ENCODE measurements around the gene CCNK. TPM values are rescaled to one million over a fixed set of nuclear protein-coding genes. Genes with fewer than 3 reads are reported as not detected.

Gene CCNK
- total and polyA plus RNA-seq, 2 of the 13 experiments (the other 11 are each of a cell fraction or from before 2014, with no cell fraction given) = 4.9 to 9.7 TPM

DNA sequence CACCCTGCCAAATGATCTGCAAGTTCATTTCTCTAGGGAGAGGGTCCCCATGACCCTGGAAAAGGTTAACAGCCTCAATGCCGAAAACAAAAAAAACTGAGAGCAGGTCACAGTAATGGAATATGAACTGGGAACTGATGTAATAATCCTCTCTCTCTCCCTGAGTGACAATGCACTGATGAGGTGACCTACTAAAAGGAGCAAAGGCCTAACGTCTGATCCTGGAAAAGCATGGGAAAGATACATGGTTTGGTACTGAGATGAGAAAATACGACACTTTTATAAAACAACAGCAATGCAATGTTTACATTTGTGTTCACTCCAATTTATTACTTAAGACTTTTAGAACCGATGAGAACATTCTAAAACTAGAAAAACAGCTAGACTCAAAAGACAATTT lies 28.2 kb upstream of the CCNK start (continued):
- TF ChIP-seq ZNF839 (CRISPR knock-in tag; IDR thresholded peaks at IDR 0.05; ENCODE audit: borderline replicate concordance) (no peak), ZFP1 (CRISPR knock-in tag; IDR thresholded peaks at IDR 0.05) (no peak), FOXP1 (IDR thresholded peaks at IDR 0.05) (no peak), FOXP1 (CRISPR knock-in tag; IDR thresholded peaks at IDR 0.05) (no peak), PITX1 (CRISPR knock-in tag; IDR thresholded peaks at IDR 0.05) (no peak), MAFG (CRISPR knock-in tag; IDR thresholded peaks at IDR 0.05) (no peak)
- TF ChIP-seq, protein P1, sequence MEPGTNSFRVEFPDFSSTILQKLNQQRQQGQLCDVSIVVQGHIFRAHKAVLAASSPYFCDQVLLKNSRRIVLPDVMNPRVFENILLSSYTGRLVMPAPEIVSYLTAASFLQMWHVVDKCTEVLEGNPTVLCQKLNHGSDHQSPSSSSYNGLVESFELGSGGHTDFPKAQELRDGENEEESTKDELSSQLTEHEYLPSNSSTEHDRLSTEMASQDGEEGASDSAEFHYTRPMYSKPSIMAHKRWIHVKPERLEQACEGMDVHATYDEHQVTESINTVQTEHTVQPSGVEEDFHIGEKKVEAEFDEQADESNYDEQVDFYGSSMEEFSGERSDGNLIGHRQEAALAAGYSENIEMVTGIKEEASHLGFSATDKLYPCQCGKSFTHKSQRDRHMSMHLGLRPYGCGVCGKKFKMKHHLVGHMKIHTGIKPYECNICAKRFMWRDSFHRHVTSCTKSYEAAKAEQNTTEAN (CRISPR knock-in tag; conservative IDR thresholded peaks at IDR 0.05) = no peak
- TF ChIP-seq, protein P2, sequence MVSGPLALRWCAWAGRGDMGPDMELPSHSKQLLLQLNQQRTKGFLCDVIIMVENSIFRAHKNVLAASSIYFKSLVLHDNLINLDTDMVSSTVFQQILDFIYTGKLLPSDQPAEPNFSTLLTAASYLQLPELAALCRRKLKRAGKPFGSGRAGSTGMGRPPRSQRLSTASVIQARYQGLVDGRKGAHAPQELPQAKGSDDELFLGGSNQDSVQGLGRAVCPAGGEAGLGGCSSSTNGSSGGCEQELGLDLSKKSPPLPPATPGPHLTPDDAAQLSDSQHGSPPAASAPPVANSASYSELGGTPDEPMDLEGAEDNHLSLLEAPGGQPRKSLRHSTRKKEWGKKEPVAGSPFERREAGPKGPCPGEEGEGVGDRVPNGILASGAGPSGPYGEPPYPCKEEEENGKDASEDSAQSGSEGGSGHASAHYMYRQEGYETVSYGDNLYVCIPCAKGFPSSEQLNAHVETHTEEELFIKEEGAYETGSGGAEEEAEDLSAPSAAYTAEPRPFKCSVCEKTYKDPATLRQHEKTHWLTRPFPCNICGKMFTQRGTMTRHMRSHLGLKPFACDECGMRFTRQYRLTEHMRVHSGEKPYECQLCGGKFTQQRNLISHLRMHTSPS (CRISPR knock-in tag; IDR thresholded peaks at IDR 0.05; ENCODE audit: low read depth) = no peak

DNA sequence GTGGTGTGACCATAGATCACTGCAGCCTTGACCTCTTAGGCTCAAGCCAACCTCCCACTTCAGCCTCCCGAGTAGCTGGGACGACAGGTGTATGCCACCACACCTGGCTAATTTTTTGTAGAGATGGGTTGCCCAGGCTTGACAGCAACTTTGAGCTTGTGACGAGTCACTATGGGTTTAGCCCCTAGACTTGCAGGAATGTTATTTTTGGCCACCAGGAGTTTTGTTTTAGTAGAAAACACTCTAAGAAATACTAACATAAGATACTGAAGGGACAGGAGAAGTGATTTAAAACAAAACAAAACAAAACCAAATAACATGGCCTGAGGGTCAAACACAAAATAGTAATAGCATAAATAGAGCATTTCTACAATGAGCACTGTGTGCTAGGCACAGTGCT lies 27.0 kb upstream of the CCNK start:
- no peaks in the 10 kb centered on the region for H3K27me3 ChIP-seq (ENCODE audit: control insufficient read depth in 1 of 2, insufficient read depth in 2 of 2, low read length in 2 of 2)
- no TSS peak for BruUV-seq (replicated peaks)
- 100% methylated on average over 3 of the region's 3 CpGs for WGBS (ENCODE audit: low lambda C conversion rate)
- no peak for DNase-seq (ENCODE audit: low spot score)
- no peaks in the 10 kb centered on the region for H4K20me1 ChIP-seq (ENCODE audit: insufficient read depth, low read length)
- no peak overlapping the region for H3K4me3 ChIP-seq (replicated peaks in 1 of 3; ENCODE audit: insufficient read depth in 1 of 3, low read depth in 2 of 3, low read length in 3 of 3)
- H3K27ac ChIP-seq (ENCODE audit: extremely low read length, insufficient read depth, low read length) = no peak overlapping the region
- FAIRE-seq = no peak
- TF ChIP-seq KLF9 (CRISPR knock-in tag; IDR thresholded peaks at IDR 0.05; ENCODE audit: low read depth) = no peak
- TF ChIP-seq, protein P3, sequence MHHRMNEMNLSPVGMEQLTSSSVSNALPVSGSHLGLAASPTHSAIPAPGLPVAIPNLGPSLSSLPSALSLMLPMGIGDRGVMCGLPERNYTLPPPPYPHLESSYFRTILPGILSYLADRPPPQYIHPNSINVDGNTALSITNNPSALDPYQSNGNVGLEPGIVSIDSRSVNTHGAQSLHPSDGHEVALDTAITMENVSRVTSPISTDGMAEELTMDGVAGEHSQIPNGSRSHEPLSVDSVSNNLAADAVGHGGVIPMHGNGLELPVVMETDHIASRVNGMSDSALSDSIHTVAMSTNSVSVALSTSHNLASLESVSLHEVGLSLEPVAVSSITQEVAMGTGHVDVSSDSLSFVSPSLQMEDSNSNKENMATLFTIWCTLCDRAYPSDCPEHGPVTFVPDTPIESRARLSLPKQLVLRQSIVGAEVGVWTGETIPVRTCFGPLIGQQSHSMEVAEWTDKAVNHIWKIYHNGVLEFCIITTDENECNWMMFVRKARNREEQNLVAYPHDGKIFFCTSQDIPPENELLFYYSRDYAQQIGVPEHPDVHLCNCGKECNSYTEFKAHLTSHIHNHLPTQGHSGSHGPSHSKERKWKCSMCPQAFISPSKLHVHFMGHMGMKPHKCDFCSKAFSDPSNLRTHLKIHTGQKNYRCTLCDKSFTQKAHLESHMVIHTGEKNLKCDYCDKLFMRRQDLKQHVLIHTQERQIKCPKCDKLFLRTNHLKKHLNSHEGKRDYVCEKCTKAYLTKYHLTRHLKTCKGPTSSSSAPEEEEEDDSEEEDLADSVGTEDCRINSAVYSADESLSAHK (CRISPR knock-in tag; IDR thresholded peaks at IDR 0.05; ENCODE audit: borderline replicate concordance) = no peak
- TF ChIP-seq ZNF121 (CRISPR knock-in tag; IDR thresholded peaks at IDR 0.05) = 0 out of 2 replicates have a peak, but pooled peaks have one; percentile 14
- in situ Hi-C loops (cut with HindIII; ENCODE audit: extremely low pct_ligation_motif_present, low pct_unique_long_range_greater_than_20kb) = no loop called here
- H3K4me2 ChIP-seq (ENCODE audit: low read depth, low read length) = no peak overlapping the region
- ChIA-PET CTCF (ENCODE audit: low intra/inter-chr PET ratio, low total read pairs) (no interaction called here), POLR2A (no interaction called here)
- H2AFZ ChIP-seq (ENCODE audit: low read length) = no peak overlapping the region
- intact Hi-C loops (cut with micrococcal nuclease; ENCODE audit: unreplicated experiment) = no loop called here
- no peaks in the 10 kb centered on the region for H3K79me2 ChIP-seq (ENCODE audit: insufficient read depth, low read length)
- no peaks in the 10 kb centered on the region for H3K9me3 ChIP-seq (ENCODE audit: low read length)
- H3K9ac ChIP-seq (ENCODE audit: insufficient read depth, low read depth, low read length) = no peak overlapping the region
- peaks cover 10 to 38% of the 10 kb centered on the region in 2 experiments for H3K36me3 ChIP-seq (replicated peaks in 1 of 2; ENCODE audit: control insufficient read depth in 1 of 2, insufficient read depth in 2 of 2, low read length in 2 of 2)
- H3K4me1 ChIP-seq (ENCODE audit: insufficient read depth, low read length) = peaks cover 7% of the 10 kb centered on the region; the same call in 1 of the 2 replicates
- ATAC-seq = no peak

Data from HepG2 (cell line).